Activated T-helper 1 cell treated with anti-CD3 and anti-CD28 coated beads, Interleukin-12 subunit alpha, Interleukin-12 subunit beta, Interleukin-2, Interleukin-4 antibody, amounts not matched to agents 30 ng/mL and 10 ng/mL and 1 ng/mL, durations not matched to agents 14 hours and 24 hours and 36 hours (primary cell): ENCODE measurements around the gene SLC35F1. TPM values are rescaled to one million over a fixed set of nuclear protein-coding genes. Genes with fewer than 3 reads are reported as not detected.

ENCODE experiments used
- DNase-seq: peaks from one replicate; pipeline ENCODE4 v3.0.0; 2021; ENCODE audit warnings: low spot score
- H3K27ac Mint-ChIP-seq: one replicate; pipeline ENCODE4 v1.8.0; 2021; ENCODE audit warnings: mild to moderate bottlenecking, mixed read lengths
- H3K27me3 Mint-ChIP-seq: one replicate; pipeline ENCODE4 v1.8.0; 2022; ENCODE audit warnings: mild to moderate bottlenecking, moderate library complexity, mixed read lengths; ENCODE audit not compliant: insufficient read depth
- H3K36me3 Mint-ChIP-seq: one replicate; pipeline ENCODE4 v1.8.0; 2021; ENCODE audit warnings: low read depth, mixed read lengths
- H3K4me1 Mint-ChIP-seq: one replicate; pipeline ENCODE4 v1.8.0; 2021; ENCODE audit warnings: low read depth, mixed read lengths
- H3K4me3 Mint-ChIP-seq: one replicate; pipeline ENCODE4 v1.8.0; 2021; ENCODE audit warnings: mild to moderate bottlenecking, moderate library complexity, mixed read lengths
- H3K9me3 Mint-ChIP-seq: one replicate; pipeline ENCODE4 v1.8.0; 2021; ENCODE audit warnings: mixed read lengths
- intact Hi-C: fragments of 100-400 bp; cut with micrococcal nuclease; formaldehyde crosslinking; loops from one replicate; pipeline ENCODE4 v1.15.1; 2024
- total RNA-seq: library from RNA; stranded (reverse); gene quantifications from 2 replicates; pipeline ENCODE4 v1.2.3, GENCODE V29; 2022

Gene SLC35F1
- total RNA-seq, 1 donor from 2014 or later = not detected

- H3K4me3 Mint-ChIP-seq = no peak overlapping the region
- no peaks in the 10 kb centered on the region for H3K4me1 Mint-ChIP-seq
- no peak overlapping the region for H3K27ac Mint-ChIP-seq
- H3K9me3 Mint-ChIP-seq = no peaks in the 10 kb centered on the region
- DNase-seq = no peak
- peaks cover 31% of the 10 kb centered on the region for H3K27me3 Mint-ChIP-seq
- intact Hi-C loops = no loop called here
- no peaks in the 10 kb centered on the region for H3K36me3 Mint-ChIP-seq
These were observed 4.1 kb downstream of the SLC35F1 start for GRCh38 chr6:117911150-117911549.

- intact Hi-C loops = no loop called here
- Mint-ChIP-seq H3K27ac (no peak overlapping the region), H3K36me3 (no peaks in the 10 kb centered on the region), H3K27me3 (peaks cover 26% of the 10 kb centered on the region), H3K4me3 (no peak overlapping the region), H3K4me1 (no peaks in the 10 kb centered on the region), H3K9me3 (no peaks in the 10 kb centered on the region)
- no peak for DNase-seq
These were observed 4.6 kb downstream of the SLC35F1 start for GRCh38 chr6:117911660-117912059.

DNA sequence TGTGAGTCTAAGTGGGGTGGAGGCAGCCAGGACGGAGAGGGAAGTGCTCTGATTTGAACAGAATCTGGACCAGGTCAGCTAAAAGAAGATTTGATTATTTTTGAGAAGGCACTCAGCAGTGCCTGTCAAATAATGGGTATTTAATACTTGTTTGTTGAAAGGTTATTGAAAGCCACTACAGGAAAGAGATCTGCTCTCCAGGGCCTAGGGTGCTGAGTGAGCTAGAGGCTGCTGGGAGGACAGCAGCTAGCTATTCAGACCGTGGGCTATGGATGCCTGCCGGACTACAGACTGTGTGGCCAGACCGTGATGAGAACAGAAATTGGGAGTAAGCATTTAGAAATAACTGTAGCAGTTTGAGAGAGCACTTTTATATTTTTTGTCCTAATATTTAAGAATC is 8.8 kb downstream of the SLC35F1 start:
- H3K9me3 Mint-ChIP-seq = no peaks in the 10 kb centered on the region
- intact Hi-C loops = no loop called here
- H3K4me3 Mint-ChIP-seq = no peak overlapping the region
- H3K27me3 Mint-ChIP-seq = peaks cover 8% of the 10 kb centered on the region
- H3K4me1 Mint-ChIP-seq = no peaks in the 10 kb centered on the region
- H3K36me3 Mint-ChIP-seq = no peaks in the 10 kb centered on the region
- no peak overlapping the region for H3K27ac Mint-ChIP-seq
- DNase-seq = no peak

DNA sequence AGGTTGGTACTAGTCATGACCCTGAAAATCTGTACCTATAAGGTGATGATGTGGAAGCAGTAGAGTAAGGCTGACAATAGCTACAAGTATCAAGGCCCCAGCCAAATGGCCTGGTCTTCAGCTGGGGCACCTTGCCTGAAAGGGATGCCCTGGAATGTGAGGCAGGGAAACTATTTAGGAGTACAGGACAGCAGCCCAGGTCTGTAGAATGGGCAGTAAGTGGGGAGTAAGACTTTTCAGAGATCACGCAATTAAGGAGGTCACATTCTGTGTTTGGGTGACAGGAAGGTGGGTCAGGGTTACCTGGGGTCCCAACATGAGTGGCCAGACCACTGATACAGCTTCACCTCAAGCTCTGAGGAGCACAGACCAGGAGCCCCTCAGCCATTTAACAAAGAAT is 9.4 kb downstream of the SLC35F1 start:
- Mint-ChIP-seq H3K36me3 (no peaks in the 10 kb centered on the region), H3K4me1 (no peaks in the 10 kb centered on the region), H3K27ac (no peak overlapping the region), H3K27me3 (peaks cover 6% of the 10 kb centered on the region), H3K9me3 (no peaks in the 10 kb centered on the region), H3K4me3 (no peak overlapping the region)
- no peak for DNase-seq
- intact Hi-C loops = no loop called here

DNA sequence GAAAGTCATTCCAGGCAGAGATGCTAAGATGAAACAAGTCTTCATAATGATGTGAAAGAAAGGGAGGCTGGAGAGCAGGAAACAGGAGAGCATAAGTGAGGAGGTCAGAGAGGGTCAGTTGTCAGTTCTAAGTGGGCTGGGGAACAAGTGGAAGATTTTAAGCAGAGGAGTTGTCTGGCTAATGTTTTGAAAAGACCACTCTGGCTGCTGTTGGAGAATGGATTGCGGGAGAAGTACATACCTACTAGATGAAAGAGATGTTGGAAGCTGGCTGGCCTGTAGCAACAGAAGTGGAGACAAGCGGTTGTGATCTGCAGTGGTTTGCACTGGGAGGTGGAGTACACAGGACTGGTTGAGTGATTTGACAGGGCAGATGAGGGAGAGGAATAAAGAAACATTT is 10.1 kb downstream of the SLC35F1 start:
- no peaks in the 10 kb centered on the region for H3K4me1 Mint-ChIP-seq
- no peaks in the 10 kb centered on the region for H3K36me3 Mint-ChIP-seq
- DNase-seq = no peak
- intact Hi-C loops = no loop called here
- H3K4me3 Mint-ChIP-seq = no peak overlapping the region
- no peaks in the 10 kb centered on the region for H3K9me3 Mint-ChIP-seq
- H3K27ac Mint-ChIP-seq = no peak overlapping the region
- peaks cover 6% of the 10 kb centered on the region for H3K27me3 Mint-ChIP-seq

DNA sequence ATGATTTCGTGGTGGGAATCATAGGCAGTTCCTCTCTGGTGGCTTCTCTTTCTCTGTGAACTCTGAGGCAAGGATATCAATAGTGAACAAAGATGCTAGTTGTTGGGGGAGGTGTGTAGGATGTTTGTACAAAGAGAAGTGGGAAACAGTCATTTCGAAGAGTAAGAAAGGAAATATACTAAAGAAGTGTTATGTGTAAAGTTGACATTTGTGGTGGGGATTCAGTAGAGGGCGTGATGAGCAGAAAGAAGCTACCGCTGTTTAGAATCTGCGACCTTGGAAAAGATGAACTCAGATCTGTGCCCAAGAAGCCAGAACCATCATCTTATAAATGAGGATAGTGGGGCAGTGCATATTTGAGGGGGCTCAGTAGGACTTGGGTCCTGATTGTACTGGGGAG is 11.4 kb downstream of the SLC35F1 start:
- Mint-ChIP-seq H3K27ac (no peak overlapping the region), H3K4me1 (no peaks in the 10 kb centered on the region)

DNA sequence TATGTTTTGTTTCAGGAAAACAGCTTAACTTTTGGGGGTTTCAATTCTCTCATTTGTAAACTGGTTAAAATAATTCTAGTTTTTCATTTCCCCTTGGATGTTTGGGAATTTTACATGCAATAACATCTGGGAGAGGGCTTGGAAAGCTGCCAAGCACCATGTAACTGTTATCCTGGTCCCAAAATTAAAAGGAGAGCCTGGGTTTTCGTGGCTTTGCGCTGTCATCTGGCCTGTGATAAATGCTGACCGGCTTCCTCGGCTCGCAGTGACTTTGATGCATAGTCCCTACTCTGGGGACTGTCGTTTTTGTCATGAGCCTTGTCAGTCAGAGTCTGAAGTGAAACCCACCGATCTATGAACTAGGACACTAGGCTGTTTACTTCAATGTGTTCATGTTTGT is 12.2 kb downstream of the SLC35F1 start:
- Mint-ChIP-seq H3K27me3 (peaks cover 6% of the 10 kb centered on the region), H3K4me3 (no peak overlapping the region), H3K9me3 (no peaks in the 10 kb centered on the region), H3K36me3 (no peaks in the 10 kb centered on the region), H3K4me1 (no peaks in the 10 kb centered on the region), H3K27ac (no peak overlapping the region)
- DNase-seq = no peak
- intact Hi-C loops = no loop called here

More for the DNA sequence above, 11.4 kb downstream of the SLC35F1 start:
- intact Hi-C loops = no loop called here
- Mint-ChIP-seq H3K36me3 (no peaks in the 10 kb centered on the region), H3K4me3 (no peak overlapping the region), H3K9me3 (no peaks in the 10 kb centered on the region), H3K27me3 (peaks cover 6% of the 10 kb centered on the region)
- DNase-seq = no peak

GRCh38 chr6:117919775-117920729 is 13.0 kb downstream of the SLC35F1 start:
- no peak overlapping the region for H3K4me3 Mint-ChIP-seq
- H3K27ac Mint-ChIP-seq = no peak overlapping the region
- no peak for DNase-seq
- H3K4me1 Mint-ChIP-seq = no peaks in the 10 kb centered on the region
- intact Hi-C loops = no loop called here
- no peaks in the 10 kb centered on the region for H3K9me3 Mint-ChIP-seq
- peaks cover 6% of the 10 kb centered on the region for H3K27me3 Mint-ChIP-seq
- no peaks in the 10 kb centered on the region for H3K36me3 Mint-ChIP-seq

DNA sequence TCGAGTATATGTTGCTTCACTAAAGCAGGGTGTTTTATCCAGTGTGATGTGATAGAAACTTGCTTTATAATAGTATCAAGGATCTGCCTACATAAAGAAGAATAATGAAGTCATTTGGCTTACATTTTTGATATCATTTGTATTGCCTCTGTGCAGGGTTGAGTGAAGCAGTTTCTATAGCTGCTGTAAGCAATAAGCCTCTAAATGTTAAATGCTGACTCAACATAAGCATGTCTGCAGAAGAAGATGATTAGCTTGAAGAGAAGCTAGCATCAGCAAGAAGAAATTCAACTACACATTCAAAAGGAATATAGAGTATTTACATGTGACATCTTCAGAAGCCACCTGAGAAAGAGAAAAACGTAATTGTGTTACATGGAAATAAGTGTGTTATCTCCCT is 17.6 kb downstream of the SLC35F1 start:
- no peaks in the 10 kb centered on the region for H3K36me3 Mint-ChIP-seq
- no peak for DNase-seq
- no peak overlapping the region for H3K27ac Mint-ChIP-seq
- H3K9me3 Mint-ChIP-seq = peaks cover 10% of the 10 kb centered on the region
- peaks cover 6% of the 10 kb centered on the region for H3K27me3 Mint-ChIP-seq
- H3K4me1 Mint-ChIP-seq = no peaks in the 10 kb centered on the region
- intact Hi-C loops = no loop called here
- no peak overlapping the region for H3K4me3 Mint-ChIP-seq

GRCh38 chr6:117927866-117928265 is 20.8 kb downstream of the SLC35F1 start:
- no peak overlapping the region for H3K27ac Mint-ChIP-seq
- no peaks in the 10 kb centered on the region for H3K27me3 Mint-ChIP-seq
- intact Hi-C loops = no loop called here
- peaks cover 13% of the 10 kb centered on the region for H3K9me3 Mint-ChIP-seq
- H3K4me3 Mint-ChIP-seq = no peak overlapping the region
- DNase-seq = no peak
- H3K4me1 Mint-ChIP-seq = no peaks in the 10 kb centered on the region
- no peaks in the 10 kb centered on the region for H3K36me3 Mint-ChIP-seq

DNA sequence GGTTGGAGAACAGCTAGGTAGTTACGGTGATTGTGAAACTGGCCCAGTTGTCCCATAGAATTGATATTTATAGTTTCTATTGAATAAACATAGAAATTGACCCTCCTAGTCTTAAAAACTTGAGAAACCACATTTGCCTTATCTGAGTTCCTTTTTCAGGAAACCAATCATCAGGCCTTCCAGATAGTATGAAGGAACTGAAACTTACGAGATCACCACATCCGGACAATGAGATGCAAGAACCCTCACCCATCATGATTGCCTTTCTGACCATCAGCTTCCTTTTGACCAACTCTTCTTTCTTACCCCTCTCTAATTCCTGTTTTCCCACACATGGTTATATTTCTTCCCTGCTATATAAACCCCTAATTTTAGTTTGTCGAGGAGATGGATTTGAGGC is 21.8 kb downstream of the SLC35F1 start:
- no peak overlapping the region for H3K27ac Mint-ChIP-seq
- DNase-seq = no peak
- no peak overlapping the region for H3K4me3 Mint-ChIP-seq
- no peaks in the 10 kb centered on the region for H3K27me3 Mint-ChIP-seq
- H3K9me3 Mint-ChIP-seq = peaks cover 13% of the 10 kb centered on the region
- no peaks in the 10 kb centered on the region for H3K4me1 Mint-ChIP-seq
- intact Hi-C loops = no loop called here
- no peaks in the 10 kb centered on the region for H3K36me3 Mint-ChIP-seq

DNA sequence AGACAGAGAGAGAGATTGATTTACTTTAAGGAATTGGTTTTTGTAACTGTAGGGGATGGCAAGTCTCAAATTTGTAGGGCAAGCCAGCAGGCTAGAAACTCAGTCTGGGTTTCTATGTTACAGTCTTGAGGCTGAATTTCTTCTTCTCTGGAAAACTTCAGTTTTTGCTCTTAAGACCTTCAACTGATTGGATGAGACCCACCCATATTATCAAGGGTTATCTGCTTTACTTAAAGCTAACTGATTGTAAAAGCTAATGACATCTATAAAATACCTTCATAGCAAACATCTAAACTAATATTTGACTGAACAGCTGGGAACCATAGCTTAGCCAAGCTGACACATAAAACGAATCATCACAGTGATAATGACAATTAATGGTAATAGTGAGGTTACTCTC is 22.4 kb downstream of the SLC35F1 start:
- Mint-ChIP-seq H3K9me3 (peaks cover 13% of the 10 kb centered on the region), H3K27me3 (no peaks in the 10 kb centered on the region), H3K36me3 (no peaks in the 10 kb centered on the region), H3K27ac (no peak overlapping the region), H3K4me1 (no peaks in the 10 kb centered on the region), H3K4me3 (no peak overlapping the region)
- no peak for DNase-seq
- intact Hi-C loops = no loop called here

DNA sequence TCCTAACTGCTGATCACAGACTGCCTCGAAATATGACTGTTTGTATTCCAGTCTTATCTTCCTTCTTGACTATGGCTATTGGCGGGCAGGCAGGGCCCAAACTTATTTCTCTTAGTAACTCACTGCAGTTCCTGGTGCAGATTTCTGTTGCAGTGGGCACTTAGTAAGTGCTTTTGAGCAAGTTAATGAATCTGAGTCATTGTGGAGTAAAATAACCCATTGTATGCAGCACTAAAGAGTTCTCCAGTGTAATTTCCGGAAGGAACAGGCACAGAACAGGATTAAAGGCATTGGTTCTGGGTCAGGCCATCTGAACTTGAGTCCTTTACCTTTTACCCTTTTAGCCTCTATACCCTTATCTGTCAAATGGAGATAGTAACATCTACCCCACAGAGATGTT is 23.6 kb downstream of the SLC35F1 start:
- H3K27me3 Mint-ChIP-seq = no peaks in the 10 kb centered on the region
- DNase-seq = no peak
- intact Hi-C loops = no loop called here
- H3K4me1 Mint-ChIP-seq = no peaks in the 10 kb centered on the region
- H3K36me3 Mint-ChIP-seq = no peaks in the 10 kb centered on the region
- H3K27ac Mint-ChIP-seq = no peak overlapping the region
- no peak overlapping the region for H3K4me3 Mint-ChIP-seq
- H3K9me3 Mint-ChIP-seq = peaks cover 13% of the 10 kb centered on the region
